Spleen (tissue), 11 donors: ENCODE results near the gene IL1F10. TPM values are rescaled to one million over a fixed set of nuclear protein-coding genes. Genes with fewer than 3 reads are reported as not detected.
A peak's percentile ranks its signal among the peaks of the same experiment; 100 is the strongest.

ENCODE experiments used
- DNase-seq: peaks from one replicate; pipeline ENCODE4 v3.0.0-alpha.2; 2020
- H3K27ac ChIP-seq, 8 donors: fragments of 200-600 bp; sonication (generic) in 7 of 8; 1 replicate in 4 of 8; 2 replicates in 4 of 8; pipeline versions ENCODE4 v1.5.0 to v1.8.0; 2016 to 2021; ENCODE audit warnings: inconsistent platforms in 4 of 8, mild to moderate bottlenecking in 4 of 8, moderate library complexity in 1 of 8
- H3K27me3 ChIP-seq, 7 donors: fragments of 200-600 bp; sonication (generic) in 6 of 7; replicated peaks in 1 of 7; 1 replicate in 4 of 7; 2 replicates in 3 of 7; pipeline versions ENCODE4 v1.5.0 to v1.8.0; 2016 to 2021; ENCODE audit warnings: inconsistent platforms in 3 of 7, mild to moderate bottlenecking in 1 of 7
- H3K36me3 ChIP-seq, 6 donors: fragments of 200-600 bp; sonication (generic) in 5 of 6; 1 replicate in 4 of 6; 2 replicates in 2 of 6; pipeline versions ENCODE4 v1.5.0 to v1.8.0; 2016 to 2021; ENCODE audit warnings: inconsistent platforms in 2 of 6
- H3K4me1 ChIP-seq, 6 donors: fragments of 200-600 bp; sonication (generic) in 5 of 6; 1 replicate in 3 of 6; 2 replicates in 3 of 6; pipeline versions ENCODE4 v1.5.0 to v1.8.0; 2016 to 2021; ENCODE audit warnings: inconsistent platforms in 3 of 6
- H3K4me3 ChIP-seq, 8 donors: fragments of 200-600 bp; sonication (generic) in 7 of 8; 1 replicate in 4 of 8; 2 replicates in 4 of 8; pipeline versions ENCODE4 v1.5.0 to v1.8.0; 2016 to 2021; ENCODE audit warnings: inconsistent platforms in 4 of 8, mild to moderate bottlenecking in 4 of 8, moderate library complexity in 2 of 8
- H3K9me3 ChIP-seq, 8 donors: fragments of 200-600 bp; sonication (generic) in 7 of 8; 1 replicate in 4 of 8; 2 replicates in 4 of 8; pipeline versions ENCODE4 v1.5.0 to v1.8.0; 2016 to 2021; ENCODE audit warnings: inconsistent platforms in 4 of 8
- POLR2A ChIP-seq, 3 donors: fragments of 450-650 bp; IDR thresholded peaks; one replicate each; pipeline ENCODE4 v1.5.1; 2017; ENCODE audit warnings: antibody characterized with exemption in 3 of 3, mild to moderate bottlenecking in 1 of 3
- POLR2AphosphoS5 ChIP-seq, 3 donors: sonication (generic); formaldehyde crosslinking; IDR thresholded peaks; one replicate each; pipeline ENCODE4 v1.5.1; 2017; ENCODE audit warnings: antibody characterized with exemption in 3 of 3
- WGBS, 5 donors: extraction: QIAGEN DNeasy Blood & Tissue Kit in 3 of 5; methylation state at CpG; one replicate each; pipeline versions ENCODE4 v1.1.5 to v1.1.7; 2013 to 2018; 5-methylcytosine and 5-hydroxymethylcytosine counted together
- intact Hi-C: fragments of 100-400 bp; cut with DNase I; formaldehyde crosslinking; loops from one replicate; pipeline ENCODE4 v1.15.0; 2023; ENCODE audit warnings: low total_unique reads
- polyA plus RNA-seq, 3 donors: library from polyadenylated mRNA; stranded (reverse); fragments of 200-250 nt; gene quantifications; one replicate each; pipeline ENCODE4 v1.2.1, GENCODE V29; 2013
- total RNA-seq, 7 donors: library from RNA; depleted of rRNA in 3 of 7; stranded (reverse); fragments of >200 nt in 3 of 7; fragmentation: NEBNext Ultra II Directional in 4 of 7; extraction: Animal tissue kit (Norgen Biotek cat#: 25700) in 4 of 7; gene quantifications; one replicate each; pipeline versions ENCODE4 v1.1.0 to v1.2.1, GENCODE V29; 2016 to 2021
- TF ChIP-seq, protein P1 (sequence below), 11 experiments: fragments of 200-600 bp in 7 of 11; fragments of 450-650 bp in 4 of 11; sonication (generic) in 4 of 11; IDR thresholded peaks in 8 of 11; conservative IDR thresholded peaks in 3 of 11; 1 replicate in 7 of 11; 2 replicates in 4 of 11; pipeline versions ENCODE4 v1.4.0 to v1.8.0; 2016 to 2021; ENCODE audit warnings: antibody characterized with exemption in 11 of 11, inconsistent platforms in 4 of 11, mild to moderate bottlenecking in 1 of 11
- donor health status: healthy with polysubstance abuse.
- donor health status: DM: no; HTN: no; CAD: no; lungs with moderate emphysema.
- donor health status: DM: no; HTN: no; CAD: no.
- donor health status: Bipolar disorder and iron deficiency.
- donor health status: healthy.
- donor health status: DM: no; HTN: no; CAD: no.
- donor health status: DM: yes; HTN: yes; CAD: no.

IL1F10 gene
- total and polyA plus RNA-seq, 10 donors: not detected

DNA sequence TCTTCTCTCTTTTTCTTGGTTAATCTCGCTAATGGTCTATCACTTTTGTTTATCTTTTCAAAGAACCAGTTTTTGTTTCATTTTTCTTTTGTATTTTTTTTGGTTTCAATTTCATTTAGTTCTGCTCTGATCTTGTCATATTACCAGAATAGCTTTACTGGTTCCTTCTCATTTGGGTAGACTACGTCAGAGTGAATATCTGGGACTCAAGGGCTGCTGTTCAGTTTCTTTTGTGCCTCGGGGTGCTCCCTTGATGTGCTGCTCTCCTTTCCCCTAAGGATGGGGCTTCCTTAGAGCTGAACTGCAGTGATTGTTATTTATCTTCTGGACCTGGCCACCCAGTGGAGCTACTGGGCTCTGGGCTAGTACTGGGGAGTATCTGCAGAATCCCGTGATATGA is 30.3 kb downstream of the IL1F10 start:
- WGBS, 5 donors: 61 to 75% (median 64%) methylated on average over 4 of the region's 4 CpGs
- TF ChIP-seq, protein P1, sequence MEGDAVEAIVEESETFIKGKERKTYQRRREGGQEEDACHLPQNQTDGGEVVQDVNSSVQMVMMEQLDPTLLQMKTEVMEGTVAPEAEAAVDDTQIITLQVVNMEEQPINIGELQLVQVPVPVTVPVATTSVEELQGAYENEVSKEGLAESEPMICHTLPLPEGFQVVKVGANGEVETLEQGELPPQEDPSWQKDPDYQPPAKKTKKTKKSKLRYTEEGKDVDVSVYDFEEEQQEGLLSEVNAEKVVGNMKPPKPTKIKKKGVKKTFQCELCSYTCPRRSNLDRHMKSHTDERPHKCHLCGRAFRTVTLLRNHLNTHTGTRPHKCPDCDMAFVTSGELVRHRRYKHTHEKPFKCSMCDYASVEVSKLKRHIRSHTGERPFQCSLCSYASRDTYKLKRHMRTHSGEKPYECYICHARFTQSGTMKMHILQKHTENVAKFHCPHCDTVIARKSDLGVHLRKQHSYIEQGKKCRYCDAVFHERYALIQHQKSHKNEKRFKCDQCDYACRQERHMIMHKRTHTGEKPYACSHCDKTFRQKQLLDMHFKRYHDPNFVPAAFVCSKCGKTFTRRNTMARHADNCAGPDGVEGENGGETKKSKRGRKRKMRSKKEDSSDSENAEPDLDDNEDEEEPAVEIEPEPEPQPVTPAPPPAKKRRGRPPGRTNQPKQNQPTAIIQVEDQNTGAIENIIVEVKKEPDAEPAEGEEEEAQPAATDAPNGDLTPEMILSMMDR (IDR thresholded peaks at IDR 0.05 in 8 of 11, conservative IDR thresholded peaks at IDR 0.05 in 3 of 11): no peak
- TF ChIP-seq POLR2A (IDR thresholded peaks at IDR 0.05) (no peak), POLR2AphosphoS5 (IDR thresholded peaks at IDR 0.05) (no peak)
- intact Hi-C loops: no loop called here
- Histone ChIP-seq H3K4me3 (peak overlapping the region in 1 of 8 donors; percentile 32), H3K4me1 (peaks cover 0 to 12% (median 0%) of the 10 kb centered on the region in 6 donors), H3K27ac (peak overlapping the region in 3 of 8 donors; percentile 30 to 50 (median 47)), H3K9me3 (peaks cover 0 to 27% (median 6%) of the 10 kb centered on the region in 8 donors), H3K36me3 (no peaks in the 10 kb centered on the region), H3K27me3 (no peaks in the 10 kb centered on the region)
- no peak for DNase-seq

DNA sequence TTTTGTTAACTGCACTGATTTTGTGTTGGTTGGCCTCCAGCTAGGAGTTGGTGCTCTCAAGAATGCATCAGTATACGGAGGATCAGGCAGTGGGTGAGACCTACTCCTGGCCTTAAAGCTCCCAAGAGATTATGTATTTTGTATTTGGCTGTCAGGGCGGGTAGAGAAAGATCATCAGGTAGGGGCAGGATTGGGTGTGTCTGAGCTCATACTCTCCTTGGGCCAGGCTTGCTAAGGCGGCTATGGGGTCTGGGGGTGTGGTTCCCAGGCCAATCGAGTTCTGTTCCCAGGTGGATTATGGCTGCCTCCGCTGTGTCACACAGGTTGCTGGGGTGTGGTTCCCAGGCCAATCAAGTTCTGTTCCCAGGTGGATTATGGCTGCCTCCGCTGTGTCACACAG is 30.8 kb downstream of the IL1F10 start:
- Histone ChIP-seq H3K4me1 (peaks cover 0 to 12% (median 0%) of the 10 kb centered on the region in 6 donors), H3K4me3 (peak overlapping the region in 1 of 8 donors; percentile 32), H3K27me3 (no peaks in the 10 kb centered on the region), H3K36me3 (no peaks in the 10 kb centered on the region), H3K9me3 (peaks cover 0 to 31% (median 6%) of the 10 kb centered on the region in 8 donors), H3K27ac (peak overlapping the region in 2 of 8 donors; percentile 30 to 50)
- TF ChIP-seq, protein P1 (IDR thresholded peaks at IDR 0.05 in 8 of 11, conservative IDR thresholded peaks at IDR 0.05 in 3 of 11): no peak
- no peak for TF ChIP-seq POLR2A (IDR thresholded peaks at IDR 0.05)
- TF ChIP-seq POLR2AphosphoS5 (IDR thresholded peaks at IDR 0.05): no peak
- DNase-seq: no peak
- WGBS, 5 donors: 88 to 97% (median 94%) methylated on average over 6 of the region's 6 CpGs
- intact Hi-C loops: no loop called here

DNA sequence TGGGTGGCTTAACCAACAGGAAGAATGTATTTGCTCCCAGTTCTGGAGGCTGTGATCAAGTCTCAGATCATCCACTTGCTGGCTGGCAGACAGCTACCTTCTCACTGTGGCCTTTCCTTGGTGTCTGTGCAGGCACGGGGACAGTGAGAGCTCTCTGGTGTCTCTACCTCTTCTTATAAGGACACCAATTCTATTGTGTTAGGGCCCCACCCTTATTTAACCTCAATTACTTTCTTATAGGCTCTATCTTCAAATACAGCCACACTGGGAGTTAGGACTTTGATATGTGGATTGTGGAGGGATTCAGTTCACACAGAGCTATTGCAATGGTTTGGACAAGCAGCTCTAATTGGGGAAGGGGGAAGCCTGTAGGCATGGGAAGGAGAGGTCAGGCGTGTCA is 34.4 kb downstream of the IL1F10 start:
- intact Hi-C loops: no loop called here
- H3K27ac ChIP-seq: no peak overlapping the region
- H3K4me3 ChIP-seq: no peak overlapping the region
- WGBS, 5 donors: 65 to 96% (median 87%) methylated on average over 2 of the region's 2 CpGs
- TF ChIP-seq, protein P1 (IDR thresholded peaks at IDR 0.05 in 8 of 11, conservative IDR thresholded peaks at IDR 0.05 in 3 of 11): no peak
- no peak for TF ChIP-seq POLR2A (IDR thresholded peaks at IDR 0.05)
- TF ChIP-seq POLR2AphosphoS5 (IDR thresholded peaks at IDR 0.05): no peak
- peaks cover 0 to 12% (median 0%) of the 10 kb centered on the region in 6 donors for H3K4me1 ChIP-seq
- DNase-seq: no peak
- H3K9me3 ChIP-seq: peaks cover 0 to 18% (median 0%) of the 10 kb centered on the region in 8 donors
- H3K36me3 ChIP-seq: no peaks in the 10 kb centered on the region
- no peaks in the 10 kb centered on the region for H3K27me3 ChIP-seq

- Histone ChIP-seq H3K36me3 (no peaks in the 10 kb centered on the region), H3K4me3 (no peak overlapping the region), H3K9me3 (peaks cover 0 to 15% (median 0%) of the 10 kb centered on the region in 8 donors), H3K27me3 (peaks cover 0 to 4% (median 0%) of the 10 kb centered on the region in 7 donors), H3K4me1 (peaks cover 0 to 3% (median 0%) of the 10 kb centered on the region in 6 donors), H3K27ac (no peak overlapping the region)
- 92 to 98% (median 95%) methylated on average over 4 of the region's 4 CpGs for WGBS, 5 donors
- no peak for DNase-seq
- intact Hi-C loops: no loop called here
- TF ChIP-seq POLR2AphosphoS5 (IDR thresholded peaks at IDR 0.05): no peak
- TF ChIP-seq, protein P1 (IDR thresholded peaks at IDR 0.05 in 8 of 11, conservative IDR thresholded peaks at IDR 0.05 in 3 of 11): no peak
- TF ChIP-seq POLR2A (IDR thresholded peaks at IDR 0.05): no peak
These were observed 35.5 kb downstream of the IL1F10 start for GRCh38 chr2:113103277-113103676.
